Endothelial cell of umbilical vein (primary cell): Measurements from ENCODE around the gene CLINT1.

Experiments
- EZH2 ChIP-seq: IDR thresholded peaks from 2 replicates; pipeline ENCODE4 v1.6.1; 2012; ENCODE audit warnings: borderline replicate concordance, low read depth, mild to moderate bottlenecking, moderate library complexity, low read length, inconsistent platforms; ENCODE audit not compliant: severe bottlenecking
- JUN ChIP-seq: IDR thresholded peaks from 2 replicates; pipeline ENCODE4 v1.6.1; 2011; ENCODE audit warnings: borderline replicate concordance, low read depth; ENCODE audit not compliant: insufficient read length, insufficient read depth
- MYC ChIP-seq: IDR thresholded peaks from one replicate; pipeline ENCODE4 v1.6.1; 2011; ENCODE audit warnings: mild to moderate bottlenecking, low read depth, low read length
- POLR2A ChIP-seq: IDR thresholded peaks from 2 replicates; pipeline ENCODE4 v1.6.1; 2012; ENCODE audit warnings: low read depth, mild to moderate bottlenecking, control low read depth, low read length
- POLR2AphosphoS5 ChIP-seq: IDR thresholded peaks from 2 replicates; pipeline ENCODE4 v1.6.1; 2012; ENCODE audit warnings: low read depth, mild to moderate bottlenecking, control low read depth, low read length, moderate library complexity; ENCODE audit not compliant: insufficient read depth
- TF ChIP-seq, protein P1 (sequence below), 2 donors: IDR thresholded peaks; 1 replicate in 1 of 2; 2 replicates in 1 of 2; pipeline ENCODE4 v1.5.1; 2011; ENCODE audit warnings: low read length in 2 of 2, mild to moderate bottlenecking in 2 of 2, moderate library complexity in 2 of 2, control low read depth in 1 of 2, inconsistent platforms in 1 of 2, low read depth in 1 of 2; ENCODE audit not compliant: insufficient read depth in 1 of 2; ENCODE audit errors: extremely low read depth in 1 of 2
- TF ChIP-seq, protein P2 (sequence below): IDR thresholded peaks from 2 replicates; pipeline ENCODE4 v1.6.1; 2011; ENCODE audit not compliant: insufficient read depth, insufficient read length

DNA sequence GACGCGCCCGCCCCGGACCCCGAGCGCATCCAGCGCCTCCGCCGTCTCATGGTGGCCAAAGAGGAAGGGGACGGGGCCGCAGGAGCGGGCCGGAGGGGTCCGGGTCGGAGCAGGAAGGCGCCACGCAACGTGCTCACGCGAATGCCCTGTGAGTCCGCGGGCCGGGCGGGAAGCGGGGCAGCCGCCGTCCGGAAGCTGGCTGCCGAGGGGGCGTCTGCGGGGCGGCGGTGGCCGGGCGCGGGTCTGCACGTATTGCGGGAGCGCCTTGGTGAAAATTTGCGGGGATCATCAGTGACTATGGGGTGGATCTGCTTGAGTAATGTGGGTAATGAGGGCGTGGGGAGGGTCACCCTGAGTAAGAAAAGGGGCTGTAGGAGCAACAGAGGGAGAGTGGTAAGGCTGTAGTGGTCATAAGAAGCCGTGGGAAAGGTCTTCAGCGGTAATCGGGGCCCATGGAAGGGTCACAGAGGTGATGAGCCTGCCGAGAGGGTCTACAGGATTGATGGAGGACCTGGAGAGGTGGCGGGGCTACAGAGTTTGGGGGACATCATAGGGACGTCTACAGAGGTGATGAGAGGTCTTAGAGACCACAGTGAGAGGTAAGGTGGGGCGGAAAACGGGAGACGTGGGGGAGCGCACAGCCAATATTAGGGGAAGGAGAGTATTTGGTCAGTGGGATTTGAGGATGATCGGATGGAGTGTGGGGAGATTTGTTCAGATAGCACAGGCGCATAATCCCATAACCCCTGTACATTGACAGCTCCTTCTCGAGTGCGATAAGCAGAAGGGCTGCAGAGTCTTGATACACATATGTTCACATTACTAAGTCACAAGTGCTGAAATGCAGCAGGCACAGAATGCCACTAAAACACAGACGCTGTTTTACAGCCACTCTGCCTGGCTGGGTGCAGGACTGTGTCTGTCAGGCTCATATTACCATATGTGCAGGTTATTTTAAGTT, 114.6 kb downstream of the CLINT1 start:
- TF ChIP-seq EZH2 (no peak), POLR2A (no peak), POLR2AphosphoS5 (no peak), JUN (no peak), MYC (no peak)
- TF ChIP-seq, protein P1, sequence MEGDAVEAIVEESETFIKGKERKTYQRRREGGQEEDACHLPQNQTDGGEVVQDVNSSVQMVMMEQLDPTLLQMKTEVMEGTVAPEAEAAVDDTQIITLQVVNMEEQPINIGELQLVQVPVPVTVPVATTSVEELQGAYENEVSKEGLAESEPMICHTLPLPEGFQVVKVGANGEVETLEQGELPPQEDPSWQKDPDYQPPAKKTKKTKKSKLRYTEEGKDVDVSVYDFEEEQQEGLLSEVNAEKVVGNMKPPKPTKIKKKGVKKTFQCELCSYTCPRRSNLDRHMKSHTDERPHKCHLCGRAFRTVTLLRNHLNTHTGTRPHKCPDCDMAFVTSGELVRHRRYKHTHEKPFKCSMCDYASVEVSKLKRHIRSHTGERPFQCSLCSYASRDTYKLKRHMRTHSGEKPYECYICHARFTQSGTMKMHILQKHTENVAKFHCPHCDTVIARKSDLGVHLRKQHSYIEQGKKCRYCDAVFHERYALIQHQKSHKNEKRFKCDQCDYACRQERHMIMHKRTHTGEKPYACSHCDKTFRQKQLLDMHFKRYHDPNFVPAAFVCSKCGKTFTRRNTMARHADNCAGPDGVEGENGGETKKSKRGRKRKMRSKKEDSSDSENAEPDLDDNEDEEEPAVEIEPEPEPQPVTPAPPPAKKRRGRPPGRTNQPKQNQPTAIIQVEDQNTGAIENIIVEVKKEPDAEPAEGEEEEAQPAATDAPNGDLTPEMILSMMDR (IDR thresholded peaks at IDR 0.05; ENCODE audit: extremely low read depth in 1 of 2, insufficient read depth in 1 of 2, low read depth in 1 of 2, low read length in 2 of 2), result no peak
- TF ChIP-seq, protein P2, sequence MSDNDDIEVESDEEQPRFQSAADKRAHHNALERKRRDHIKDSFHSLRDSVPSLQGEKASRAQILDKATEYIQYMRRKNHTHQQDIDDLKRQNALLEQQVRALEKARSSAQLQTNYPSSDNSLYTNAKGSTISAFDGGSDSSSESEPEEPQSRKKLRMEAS, result no peak
